Amniotic stem cell (primary cell): ENCODE measurements around the gene WIPF2.

Experiments
- DNase-seq: peaks from one replicate; lab custom pipeline; 2025; lab: John Stamatoyannopoulos, UW

The WIPF2 gene

DNA sequence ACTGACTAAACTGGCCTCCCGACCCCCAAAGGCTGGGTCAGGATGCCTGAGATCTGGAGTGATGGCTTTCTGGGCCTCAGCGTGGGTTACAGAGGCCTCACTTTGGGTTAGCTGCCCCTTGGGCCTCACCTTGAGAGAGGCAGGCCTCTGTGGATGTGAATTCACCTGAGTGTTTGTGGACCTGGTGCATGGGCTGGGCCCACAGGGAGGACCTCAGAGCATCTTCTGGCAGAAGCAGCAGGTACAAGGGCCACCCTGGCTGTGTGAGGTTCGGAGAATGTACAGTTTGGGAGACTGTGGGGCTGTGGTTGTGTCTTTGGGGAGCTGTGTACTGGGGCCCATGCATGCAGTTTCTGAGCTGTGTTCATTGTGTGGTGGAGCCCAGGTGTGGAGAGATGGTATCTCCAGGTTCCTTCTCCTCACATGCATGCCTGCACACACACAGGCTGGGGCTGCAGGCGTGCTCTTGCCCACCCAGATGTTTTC is 108.2 kb downstream of the WIPF2 start:
- DNase-seq, result no peak

GRCh38 chr17:40327735-40328385 is 108.8 kb downstream of the WIPF2 start:
- no peak for DNase-seq

- DNase-seq, result no peak
Observed at GRCh38 chr17:40328386-40328766, 109.3 kb downstream of the WIPF2 start.

DNA sequence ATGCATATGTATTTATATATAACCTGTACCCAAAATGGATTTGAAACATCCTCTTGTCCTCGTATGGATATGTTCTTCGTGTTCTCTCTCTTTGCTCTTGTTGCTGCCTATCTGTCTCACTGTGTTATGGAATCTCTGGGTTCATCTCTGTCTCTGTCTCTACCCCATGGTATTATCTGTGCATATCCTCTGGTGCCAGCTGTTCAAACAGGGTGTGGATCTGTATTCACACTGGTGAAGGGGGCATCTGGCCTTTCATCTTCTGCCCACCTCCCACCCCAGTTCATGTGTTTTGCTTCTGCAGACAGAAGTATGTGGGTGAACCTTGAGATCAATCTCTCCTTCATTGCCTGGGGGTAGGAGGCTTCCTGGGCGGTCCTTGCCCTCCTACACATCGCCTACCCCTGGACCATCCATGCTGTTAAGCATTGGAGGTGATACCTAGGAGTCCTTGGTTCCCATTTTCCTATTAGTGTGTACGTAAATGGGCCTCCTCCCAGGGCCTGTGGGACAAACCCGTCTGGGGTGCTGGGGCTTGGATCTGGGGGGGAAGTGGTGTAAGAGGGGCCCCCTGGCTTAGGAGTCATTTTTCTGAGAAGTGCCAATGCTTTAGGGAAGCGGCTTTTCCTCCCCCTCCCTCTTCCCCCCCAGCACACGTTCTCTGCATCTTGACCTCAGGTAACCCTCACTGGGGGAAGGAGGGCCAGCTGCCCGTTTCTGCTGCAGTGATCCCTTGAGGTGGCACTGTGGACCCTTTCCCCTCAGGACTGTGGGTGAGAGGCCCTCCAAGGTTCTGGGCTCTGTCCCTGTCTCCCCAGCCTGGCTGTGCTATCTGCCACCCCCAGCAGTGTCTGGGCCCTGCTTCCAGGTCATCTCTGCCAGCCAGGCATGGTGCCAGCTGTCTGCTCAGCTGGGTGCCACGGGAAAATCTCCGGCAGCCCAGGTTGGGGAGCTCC is 111.0 kb downstream of the WIPF2 start:
- DNase-seq, result no peak

DNA sequence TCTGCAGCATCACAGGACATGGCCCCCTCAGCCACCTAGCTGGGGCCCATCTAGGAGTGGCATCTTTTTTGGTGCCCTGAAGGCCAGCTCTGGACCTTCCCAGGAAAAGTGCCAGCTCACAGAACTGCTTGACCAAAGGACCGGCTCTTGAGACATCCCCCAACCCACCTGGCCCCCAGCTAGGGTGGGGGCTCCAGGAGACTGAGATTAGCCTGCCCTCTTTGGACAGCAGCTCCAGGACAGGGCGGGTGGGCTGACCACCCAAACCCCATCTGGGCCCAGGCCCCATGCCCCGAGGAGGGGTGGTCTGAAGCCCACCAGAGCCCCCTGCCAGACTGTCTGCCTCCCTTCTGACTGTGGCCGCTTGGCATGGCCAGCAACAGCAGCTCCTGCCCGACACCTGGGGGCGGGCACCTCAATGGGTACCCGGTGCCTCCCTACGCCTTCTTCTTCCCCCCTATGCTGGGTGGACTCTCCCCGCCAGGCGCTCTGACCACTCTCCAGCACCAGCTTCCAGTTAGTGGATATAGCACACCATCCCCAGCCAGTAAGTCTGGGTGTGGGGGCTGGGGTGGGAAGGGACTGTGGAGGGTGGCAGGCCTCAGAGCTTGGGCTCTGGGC is 111.9 kb downstream of the WIPF2 start:
- no peak for DNase-seq

GRCh38 chr17:40331743-40332641 is 112.9 kb downstream of the WIPF2 start:
- no peak for DNase-seq
